HUDEP-2 (cell line): ENCODE results near the gene LDLRAD4.

ENCODE experiments used
- DNase-seq, 76 experiments: peaks; one replicate each; lab custom pipeline; 2025; ENCODE audit not compliant: unreplicated experiment in 76 of 76; lab: John Stamatoyannopoulos, UW

The LDLRAD4 gene

GRCh38 chr18:13496691-13497281, 278.2 kb downstream of the LDLRAD4 start:
- DNase-seq: no peak

GRCh38 chr18:13499803-13500202, 281.2 kb downstream of the LDLRAD4 start:
- DNase-seq: no peak

- DNase-seq: no peak
Observed at GRCh38 chr18:13500227-13500865, 281.8 kb downstream of the LDLRAD4 start.

GRCh38 chr18:13500869-13501542, 282.4 kb downstream of the LDLRAD4 start:
- DNase-seq: no peak

- no peak for DNase-seq
Observed at GRCh38 chr18:13501543-13501887, 283.0 kb downstream of the LDLRAD4 start.

- no peak for DNase-seq
Observed at GRCh38 chr18:13501891-13502290, 283.3 kb downstream of the LDLRAD4 start.

GRCh38 chr18:13502585-13502984, 284.0 kb downstream of the LDLRAD4 start:
- no peak for DNase-seq

GRCh38 chr18:13503836-13504235, 285.3 kb downstream of the LDLRAD4 start:
- no peak for DNase-seq

GRCh38 chr18:13505780-13506345, 287.3 kb downstream of the LDLRAD4 start:
- no peak for DNase-seq

GRCh38 chr18:13510594-13510993, 292.0 kb downstream of the LDLRAD4 start:
- DNase-seq: no peak

- no peak for DNase-seq
Observed at GRCh38 chr18:13511961-13512577, 293.5 kb downstream of the LDLRAD4 start.

- no peak for DNase-seq
Observed at GRCh38 chr18:13513021-13513420, 294.5 kb downstream of the LDLRAD4 start.

GRCh38 chr18:13513481-13513880, 294.9 kb downstream of the LDLRAD4 start:
- DNase-seq: no peak

- DNase-seq: no peak
Observed at GRCh38 chr18:13514558-13514957, 296.0 kb downstream of the LDLRAD4 start.

- DNase-seq: no peak
Observed at GRCh38 chr18:13516855-13517254, 298.3 kb downstream of the LDLRAD4 start.

GRCh38 chr18:13517369-13517768, 298.8 kb downstream of the LDLRAD4 start:
- no peak for DNase-seq

GRCh38 chr18:13518382-13518781, 299.8 kb downstream of the LDLRAD4 start:
- DNase-seq: no peak

GRCh38 chr18:13520306-13520705, 301.7 kb downstream of the LDLRAD4 start:
- DNase-seq: no peak

GRCh38 chr18:13520741-13521140, 302.2 kb downstream of the LDLRAD4 start:
- no peak for DNase-seq

GRCh38 chr18:13521418-13521817, 302.9 kb downstream of the LDLRAD4 start:
- DNase-seq: no peak

- no peak for DNase-seq
Observed at GRCh38 chr18:13522256-13522655, 303.7 kb downstream of the LDLRAD4 start.
